Endothelial cell of umbilical vein (primary cell): Measurements from ENCODE around the gene KCNIP3.

Source experiments
- CTCF ChIP-seq, 2 donors: IDR thresholded peaks; 1 replicate in 1 of 2; 2 replicates in 1 of 2; pipeline ENCODE4 v1.5.1; 2011; ENCODE audit warnings: low read length in 2 of 2, mild to moderate bottlenecking in 2 of 2, moderate library complexity in 2 of 2, control low read depth in 1 of 2, inconsistent platforms in 1 of 2, low read depth in 1 of 2; ENCODE audit not compliant: insufficient read depth in 1 of 2; ENCODE audit errors: extremely low read depth in 1 of 2
- EZH2 ChIP-seq: IDR thresholded peaks from 2 replicates; pipeline ENCODE4 v1.6.1; 2012; ENCODE audit warnings: borderline replicate concordance, low read depth, mild to moderate bottlenecking, moderate library complexity, low read length, inconsistent platforms; ENCODE audit not compliant: severe bottlenecking
- FOS ChIP-seq: IDR thresholded peaks from 2 replicates; pipeline ENCODE4 v1.6.1; 2011; ENCODE audit warnings: mild to moderate bottlenecking, low read length, moderate library complexity, borderline replicate concordance; ENCODE audit not compliant: insufficient read depth
- GATA2 ChIP-seq: IDR thresholded peaks from 2 replicates; pipeline ENCODE4 v1.7.0; 2011; ENCODE audit warnings: low read depth, mild to moderate bottlenecking, moderate library complexity, mixed read lengths, low read length; ENCODE audit not compliant: insufficient read length, insufficient read depth
- JUN ChIP-seq: IDR thresholded peaks from 2 replicates; pipeline ENCODE4 v1.6.1; 2011; ENCODE audit warnings: borderline replicate concordance, low read depth; ENCODE audit not compliant: insufficient read length, insufficient read depth
- MAX ChIP-seq: IDR thresholded peaks from 2 replicates; pipeline ENCODE4 v1.6.1; 2011; ENCODE audit not compliant: insufficient read depth, insufficient read length
- MYC ChIP-seq: IDR thresholded peaks from one replicate; pipeline ENCODE4 v1.6.1; 2011; ENCODE audit warnings: mild to moderate bottlenecking, low read depth, low read length
- POLR2A ChIP-seq: IDR thresholded peaks from 2 replicates; pipeline ENCODE4 v1.6.1; 2012; ENCODE audit warnings: low read depth, mild to moderate bottlenecking, control low read depth, low read length
- POLR2AphosphoS5 ChIP-seq: IDR thresholded peaks from 2 replicates; pipeline ENCODE4 v1.6.1; 2012; ENCODE audit warnings: low read depth, mild to moderate bottlenecking, control low read depth, low read length, moderate library complexity; ENCODE audit not compliant: insufficient read depth

GRCh38 chr2:95296880-95297487, at the start of gene KCNIP3:
- no peak for TF ChIP-seq EZH2
- TF ChIP-seq CTCF (IDR thresholded peaks at IDR 0.05; ENCODE audit: extremely low read depth in 1 of 2, insufficient read depth in 1 of 2, low read depth in 1 of 2, low read length in 2 of 2), result no peak
- no peak for TF ChIP-seq POLR2A
- TF ChIP-seq POLR2AphosphoS5, result no peak
- TF ChIP-seq MAX, result no peak
- TF ChIP-seq JUN, result no peak
- no peak for TF ChIP-seq MYC
- TF ChIP-seq FOS, result no peak
- TF ChIP-seq GATA2, result no peak
